Measurements from ENCODE around the gene DOP1A. TPM values are rescaled to one million over a fixed set of nuclear protein-coding genes. Genes with fewer than 3 reads are reported as not detected.

Gene DOP1A
- total and polyA plus RNA-seq, 2 of the 13 experiments (the other 11 are each of a cell fraction or from before 2014, with no cell fraction given), result 5.2 to 16.7 TPM

GRCh38 chr6:83065511-83066192, 1.8 kb upstream of the DOP1A start, which contains the start of gene UBE3D (continued):
- TF ChIP-seq MZF1 (CRISPR knock-in tag; IDR thresholded peaks at IDR 0.05; ENCODE audit: borderline replicate concordance), result no peak
- peak; percentile 31; the same call in 1 of the 2 replicates for TF ChIP-seq PATZ1 (CRISPR knock-in tag; IDR thresholded peaks at IDR 0.05)
- peak; percentile 69; the same call in 1 of the 2 replicates for TF ChIP-seq FOXC1 (CRISPR knock-in tag; IDR thresholded peaks at IDR 0.05; ENCODE audit: borderline replicate concordance)
- no peak for TF ChIP-seq RFXANK (CRISPR knock-in tag; IDR thresholded peaks at IDR 0.05)
- TF ChIP-seq ZNF317 (CRISPR knock-in tag; IDR thresholded peaks at IDR 0.05), result no peak; the same call in none of the 2 replicates
- TF ChIP-seq ZFP36 (IDR thresholded peaks at IDR 0.05; ENCODE audit: borderline replicate concordance, low read depth, low read length, partially characterized antibody), result no peak
- peak; percentile 100 for TF ChIP-seq ZBED4 (CRISPR knock-in tag; IDR thresholded peaks at IDR 0.05; ENCODE audit: borderline replicate concordance)
- TF ChIP-seq ATF4 (CRISPR knock-in tag; IDR thresholded peaks at IDR 0.05), result peak in 1 of 2 experiments; percentile 48; a peak in 1 of 4 replicates
- TF ChIP-seq, protein P1, sequence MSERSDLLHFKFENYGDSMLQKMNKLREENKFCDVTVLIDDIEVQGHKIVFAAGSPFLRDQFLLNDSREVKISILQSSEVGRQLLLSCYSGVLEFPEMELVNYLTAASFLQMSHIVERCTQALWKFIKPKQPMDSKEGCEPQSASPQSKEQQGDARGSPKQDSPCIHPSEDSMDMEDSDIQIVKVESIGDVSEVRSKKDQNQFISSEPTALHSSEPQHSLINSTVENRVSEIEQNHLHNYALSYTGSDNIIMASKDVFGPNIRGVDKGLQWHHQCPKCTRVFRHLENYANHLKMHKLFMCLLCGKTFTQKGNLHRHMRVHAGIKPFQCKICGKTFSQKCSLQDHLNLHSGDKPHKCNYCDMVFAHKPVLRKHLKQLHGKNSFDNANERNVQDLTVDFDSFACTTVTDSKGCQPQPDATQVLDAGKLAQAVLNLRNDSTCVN (CRISPR knock-in tag; IDR thresholded peaks at IDR 0.05; ENCODE audit: borderline replicate concordance), result 0 out of 2 replicates have a peak, but pooled peaks have one; percentile 39
- TF ChIP-seq GABPA (IDR thresholded peaks at IDR 0.05; ENCODE audit: low read depth, low read length), result no peak
- TF ChIP-seq GABPA (CRISPR knock-in tag; IDR thresholded peaks at IDR 0.05; ENCODE audit: low read depth), result peak; percentile 28; the same call in 1 of the 2 replicates
- TF ChIP-seq CHD4 (IDR thresholded peaks at IDR 0.05; ENCODE audit: borderline replicate concordance, low read length), result no peak
- peak; percentile 85; the same call in 1 of the 2 replicates for TF ChIP-seq ZNF431 (CRISPR knock-in tag; IDR thresholded peaks at IDR 0.05; ENCODE audit: borderline replicate concordance, low read depth)
- TF ChIP-seq ARNT (IDR thresholded peaks at IDR 0.05), result no peak
- TF ChIP-seq, protein P2, sequence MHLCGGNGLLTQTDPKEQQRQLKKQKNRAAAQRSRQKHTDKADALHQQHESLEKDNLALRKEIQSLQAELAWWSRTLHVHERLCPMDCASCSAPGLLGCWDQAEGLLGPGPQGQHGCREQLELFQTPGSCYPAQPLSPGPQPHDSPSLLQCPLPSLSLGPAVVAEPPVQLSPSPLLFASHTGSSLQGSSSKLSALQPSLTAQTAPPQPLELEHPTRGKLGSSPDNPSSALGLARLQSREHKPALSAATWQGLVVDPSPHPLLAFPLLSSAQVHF (CRISPR knock-in tag; IDR thresholded peaks at IDR 0.05), result 0 out of 2 replicates have a peak, but pooled peaks have one; percentile 39
- TF ChIP-seq SNAI1 (CRISPR knock-in tag; IDR thresholded peaks at IDR 0.05; ENCODE audit: borderline replicate concordance), result peak; percentile 96
- TF ChIP-seq THRA (CRISPR knock-in tag; IDR thresholded peaks at IDR 0.05; ENCODE audit: borderline replicate concordance), result peak; percentile 63
